Forelimb muscle (tissue), 1 donor: ENCODE measurements around the gene TTYH3. TPM values are rescaled to one million over a fixed set of nuclear protein-coding genes. Genes with fewer than 3 reads are reported as not detected.
"Not testable (repeated sequence)": the region's sequence is repeated elsewhere in the genome, so short reads cannot be mapped to it uniquely, and the experiment has no call there.

Source experiments
- DNase-seq: peaks from one replicate; pipeline ENCODE4 v3.0.0-alpha.2; 2013; ENCODE audit warnings: low read depth
- polyA plus RNA-seq: library from polyadenylated mRNA; unstranded; fragments of 120-200 nt; gene quantifications from one replicate; pipeline ENCODE4 v1.2.1, GENCODE V29; 2013; ENCODE audit not compliant: insufficient read length

TTYH3 gene, protein sequence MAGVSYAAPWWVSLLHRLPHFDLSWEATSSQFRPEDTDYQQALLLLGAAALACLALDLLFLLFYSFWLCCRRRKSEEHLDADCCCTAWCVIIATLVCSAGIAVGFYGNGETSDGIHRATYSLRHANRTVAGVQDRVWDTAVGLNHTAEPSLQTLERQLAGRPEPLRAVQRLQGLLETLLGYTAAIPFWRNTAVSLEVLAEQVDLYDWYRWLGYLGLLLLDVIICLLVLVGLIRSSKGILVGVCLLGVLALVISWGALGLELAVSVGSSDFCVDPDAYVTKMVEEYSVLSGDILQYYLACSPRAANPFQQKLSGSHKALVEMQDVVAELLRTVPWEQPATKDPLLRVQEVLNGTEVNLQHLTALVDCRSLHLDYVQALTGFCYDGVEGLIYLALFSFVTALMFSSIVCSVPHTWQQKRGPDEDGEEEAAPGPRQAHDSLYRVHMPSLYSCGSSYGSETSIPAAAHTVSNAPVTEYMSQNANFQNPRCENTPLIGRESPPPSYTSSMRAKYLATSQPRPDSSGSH
- polyA plus RNA-seq = 71.4 TPM

DNA sequence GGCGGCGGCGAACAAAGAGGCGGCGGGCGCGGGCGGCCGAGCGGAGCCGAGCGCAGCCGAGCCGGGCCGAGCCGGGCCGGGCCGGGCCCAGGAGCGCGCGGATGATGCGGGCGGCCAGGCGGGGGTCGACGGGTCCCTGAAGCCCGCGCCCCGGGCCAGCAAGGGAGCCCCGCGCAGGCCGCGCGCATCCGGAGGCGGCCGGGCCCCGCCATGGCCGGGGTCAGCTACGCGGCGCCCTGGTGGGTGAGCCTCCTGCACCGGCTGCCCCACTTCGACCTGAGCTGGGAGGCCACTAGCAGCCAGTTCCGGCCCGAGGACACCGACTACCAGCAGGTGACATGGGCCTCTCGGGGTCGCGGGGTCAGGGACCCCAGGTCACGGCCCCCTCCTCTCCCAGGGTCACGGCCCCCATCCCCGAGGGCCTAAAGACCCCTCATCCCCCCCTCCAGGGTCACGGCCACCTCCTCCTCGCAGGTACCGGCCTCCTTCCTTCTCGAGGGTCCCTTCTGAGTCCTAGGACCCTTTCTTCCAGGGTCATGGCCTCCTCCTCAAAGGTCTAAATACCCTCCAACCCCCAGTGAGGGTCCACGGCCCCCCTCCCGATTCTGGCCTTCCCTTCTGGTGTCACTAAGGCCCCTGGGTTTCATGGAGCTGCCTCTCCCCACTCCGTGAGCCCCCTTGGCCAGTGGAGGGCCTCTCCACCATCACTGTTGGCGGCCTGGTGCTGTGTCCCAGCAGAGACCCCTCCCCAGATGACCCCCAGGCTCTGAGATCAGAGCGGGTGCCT is at the start of gene TTYH3:
TTYH3 (plus strand) TSS at position 41 of the 787 bp plus-strand sequence; CDS start at position 211, 170 bp downstream.
- no peak for DNase-seq

DNA sequence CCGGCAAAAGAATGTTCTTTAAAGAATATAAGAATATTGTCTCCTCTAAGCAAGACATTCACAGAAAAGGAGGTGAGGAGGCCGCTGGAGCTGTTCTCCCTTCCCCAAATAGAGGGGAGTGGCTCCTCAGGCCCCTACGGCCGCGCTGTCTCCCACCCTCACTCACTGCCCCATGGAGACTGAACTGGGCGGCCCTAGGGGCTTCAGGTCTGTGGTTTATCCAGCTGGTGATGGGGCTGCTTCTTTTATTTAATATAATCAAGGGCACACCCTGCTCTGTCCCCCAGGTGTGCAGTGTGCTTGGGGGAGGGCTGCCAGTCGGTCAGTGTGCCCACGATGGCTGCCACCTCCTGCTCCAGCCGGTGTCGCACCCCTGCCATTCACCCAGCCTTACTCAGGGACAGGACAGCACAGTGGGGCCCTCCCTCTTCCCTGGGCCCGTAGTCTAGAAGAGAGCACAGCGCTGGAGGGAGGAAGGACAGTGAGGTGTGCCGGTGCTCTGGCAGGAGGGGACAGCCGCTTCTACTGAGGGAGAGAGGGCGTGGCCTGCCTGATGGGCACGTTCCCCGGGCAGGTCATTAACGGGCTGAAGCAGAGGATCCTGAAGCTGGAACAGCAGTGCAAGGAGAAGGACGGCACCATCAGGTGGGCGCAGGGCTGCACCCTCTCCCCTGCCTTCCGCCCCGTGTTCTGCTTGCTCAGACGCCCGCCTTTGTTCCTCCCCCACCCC is 49.6 kb upstream of the TTYH3 start:
- DNase-seq = no peak

DNA sequence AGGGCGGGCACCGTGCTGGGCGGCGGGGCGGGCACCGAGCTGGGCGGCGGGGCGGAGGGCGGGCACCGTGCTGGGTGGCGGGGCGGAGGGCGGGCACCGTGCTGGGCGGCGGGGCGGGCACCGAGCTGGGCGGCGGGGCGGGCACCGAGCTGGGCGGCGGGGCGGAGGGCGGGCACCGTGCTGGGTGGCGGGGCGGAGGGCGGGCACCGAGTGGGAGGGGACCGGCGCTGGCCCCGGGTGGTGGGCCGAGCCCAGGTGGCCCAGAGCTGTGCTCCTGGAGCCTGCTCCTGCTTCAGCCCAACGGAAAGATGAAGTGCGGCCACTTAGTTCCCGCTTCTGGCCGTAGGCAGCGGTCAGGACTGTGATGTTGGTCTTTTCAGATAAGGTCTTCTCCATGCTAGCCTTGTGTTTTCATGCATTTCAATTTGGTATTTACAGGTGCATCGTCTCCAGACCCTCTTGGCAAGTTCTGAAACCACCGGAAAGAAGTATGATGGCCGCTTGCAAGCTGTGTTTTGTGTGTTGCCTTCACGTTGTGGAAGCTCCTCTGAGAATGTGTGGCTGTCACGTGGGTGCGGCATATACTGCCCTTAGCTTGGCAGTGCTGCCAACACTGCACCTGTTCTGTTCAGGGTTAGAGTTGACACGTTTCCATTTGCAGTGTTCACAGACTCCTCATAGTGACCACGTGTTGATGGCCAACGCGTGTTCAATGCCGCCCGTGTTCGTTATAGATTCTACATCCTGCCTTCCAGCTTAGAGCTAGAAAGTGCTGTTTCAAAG is 47.8 kb upstream of the TTYH3 start:
- no peak for DNase-seq

DNA sequence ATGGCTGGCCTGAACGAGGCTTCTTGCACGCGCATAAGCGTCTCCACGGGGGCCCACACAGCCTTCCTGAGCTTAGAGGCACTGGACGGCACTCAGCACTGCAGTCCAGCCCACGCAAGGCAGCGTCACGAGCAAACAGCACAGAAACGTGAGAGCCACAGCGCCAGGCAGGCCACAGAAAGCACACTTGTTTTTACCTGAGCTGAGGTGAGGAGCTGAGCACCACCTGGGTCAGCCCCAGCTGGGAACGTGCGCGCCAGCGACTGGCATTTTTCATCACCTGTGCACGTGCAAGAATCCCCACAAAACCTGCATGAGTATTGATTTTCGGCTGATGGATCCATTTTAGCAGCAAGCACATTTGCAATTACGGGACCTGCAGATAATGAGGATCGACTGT is 46.3 kb upstream of the TTYH3 start:
- DNase-seq = no peak

DNA sequence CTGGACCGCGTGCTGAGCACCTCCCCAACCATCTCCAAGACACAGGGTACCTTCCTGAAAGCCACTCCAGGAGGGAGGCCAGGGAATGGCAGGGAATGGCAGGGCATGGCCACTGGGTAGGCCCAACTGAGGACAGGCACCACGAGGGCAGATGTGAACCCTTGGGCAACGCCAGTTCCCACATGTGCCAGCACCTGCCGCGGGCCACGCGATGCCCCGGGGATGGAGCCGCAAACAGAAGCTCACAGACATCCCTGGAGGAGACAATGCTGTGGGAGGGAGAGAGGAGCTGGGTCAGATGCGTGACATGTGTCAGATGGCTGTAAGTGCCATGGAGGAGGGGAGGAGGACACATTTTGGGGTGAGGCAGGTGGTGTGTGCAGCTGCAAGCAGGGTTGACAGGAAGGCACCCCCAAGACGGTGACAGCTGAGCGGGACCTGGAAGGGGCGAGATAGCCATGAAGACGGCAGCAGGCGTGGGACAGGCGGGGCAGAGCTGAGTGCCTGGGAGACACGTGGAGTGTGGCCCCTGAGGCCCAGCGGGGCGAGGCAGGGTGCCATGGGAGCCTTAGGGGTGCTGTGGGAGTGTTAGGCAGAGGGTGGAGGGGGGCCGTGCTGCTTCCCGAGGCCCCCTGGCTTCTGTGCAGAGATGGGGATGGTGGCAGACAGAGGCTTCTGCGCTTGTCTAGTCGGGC is 45.3 kb upstream of the TTYH3 start:
- no peak for DNase-seq

DNA sequence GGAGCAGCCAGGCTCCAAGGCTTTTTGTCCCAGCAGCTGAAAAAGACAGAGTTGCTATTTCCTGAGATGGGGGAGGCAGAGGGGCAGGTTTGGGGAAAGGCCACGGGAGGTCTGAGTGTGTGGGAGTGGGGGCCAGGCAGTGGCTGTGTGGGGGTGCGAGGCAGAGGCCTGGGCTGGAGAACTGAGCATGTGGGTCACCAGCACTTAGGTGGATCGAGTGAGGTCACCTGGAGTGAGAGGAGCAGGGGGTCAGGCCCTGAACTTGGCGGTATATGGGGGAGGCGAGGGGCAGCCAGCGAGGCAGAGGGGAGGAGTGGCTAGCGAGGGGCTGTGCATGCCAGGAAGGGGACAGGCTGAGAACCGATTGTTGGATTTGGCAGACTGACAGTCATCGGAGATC is 44.7 kb upstream of the TTYH3 start:
- no peak for DNase-seq

DNA sequence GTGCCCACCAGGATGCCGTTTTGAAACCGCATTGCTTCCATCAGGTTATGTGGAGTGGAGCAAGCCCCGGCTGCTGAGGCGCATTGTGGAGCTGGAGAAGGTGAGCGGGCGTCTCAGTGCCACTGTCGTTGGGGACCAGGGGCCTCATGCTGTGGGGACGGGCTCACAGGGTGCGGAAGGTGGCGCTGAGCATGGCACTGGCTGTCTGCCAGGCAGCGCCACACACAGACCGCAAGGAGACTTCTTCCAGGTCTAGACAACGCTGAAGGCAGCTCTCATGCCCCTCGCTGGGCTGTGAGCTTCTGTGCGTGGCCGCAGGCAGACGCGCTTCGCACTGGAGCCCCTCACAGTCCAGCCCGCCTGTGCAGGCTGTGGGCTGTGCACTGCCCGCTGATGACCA is 44.0 kb upstream of the TTYH3 start:
- no peak for DNase-seq

DNA sequence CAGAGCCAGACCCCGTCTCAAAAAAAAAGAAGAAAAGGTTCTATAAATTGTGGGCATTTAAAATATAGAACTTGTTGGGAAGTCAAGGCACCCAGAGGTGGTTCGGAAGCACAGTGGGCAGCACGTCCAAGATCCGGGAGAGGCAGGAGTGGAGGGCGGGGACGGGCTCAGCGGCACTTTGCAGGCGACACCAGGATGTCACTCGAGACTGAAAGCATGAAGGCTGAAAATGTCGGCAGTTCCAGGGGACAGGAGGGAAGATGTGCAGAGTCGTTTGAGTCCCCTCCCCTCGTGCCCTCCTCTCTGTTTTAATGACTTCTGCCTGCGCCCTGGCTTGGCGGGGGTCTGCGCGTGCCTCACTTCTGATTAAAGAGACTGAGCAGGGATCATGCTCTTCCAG is 42.4 kb upstream of the TTYH3 start:
- DNase-seq = no peak

DNA sequence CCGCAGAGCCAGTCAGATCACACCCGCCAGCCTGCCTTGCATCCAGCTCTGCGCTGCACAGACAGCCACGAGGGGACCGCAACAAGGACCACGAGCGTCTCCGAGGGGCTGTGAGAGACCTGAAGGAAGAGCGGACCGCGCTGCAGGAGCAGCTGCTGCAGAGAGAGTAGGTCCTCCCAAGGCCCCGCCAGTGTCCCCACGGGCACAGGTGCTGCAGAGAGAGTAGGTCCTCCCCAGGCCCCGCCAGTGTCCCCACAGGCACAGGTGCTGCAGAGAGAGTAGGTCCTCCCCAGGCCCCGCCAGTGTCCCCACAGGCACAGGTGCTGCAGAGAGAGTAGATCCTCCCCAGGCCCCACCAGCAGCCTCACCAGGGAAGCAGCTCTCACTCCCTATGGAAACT is 41.8 kb upstream of the TTYH3 start:
- not testable (repeated sequence) for DNase-seq

DNA sequence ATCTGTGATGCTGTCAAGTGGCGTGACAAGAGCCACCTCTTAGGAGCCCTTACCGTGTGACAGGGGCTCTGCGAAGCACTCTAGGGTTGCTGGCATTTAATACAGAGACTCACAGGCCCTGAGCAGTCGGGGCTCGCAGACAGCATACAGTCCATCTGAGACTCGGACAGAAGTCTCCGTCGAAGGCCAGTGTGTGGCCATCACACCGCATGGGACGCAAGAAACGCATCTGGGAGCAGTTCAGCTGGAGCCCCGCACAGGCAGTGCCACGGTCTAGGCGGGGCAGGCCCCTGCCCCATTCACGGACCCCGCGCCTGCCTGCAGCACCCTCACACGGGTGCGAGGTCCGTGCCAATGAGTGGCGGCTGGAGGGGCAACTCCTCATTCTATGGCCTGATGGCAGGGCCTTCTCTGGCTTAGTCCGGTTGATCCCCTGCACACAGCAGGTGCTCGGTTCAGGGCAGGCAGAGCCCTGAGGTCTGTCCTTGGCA is 39.4 kb upstream of the TTYH3 start:
- DNase-seq = no peak

DNA sequence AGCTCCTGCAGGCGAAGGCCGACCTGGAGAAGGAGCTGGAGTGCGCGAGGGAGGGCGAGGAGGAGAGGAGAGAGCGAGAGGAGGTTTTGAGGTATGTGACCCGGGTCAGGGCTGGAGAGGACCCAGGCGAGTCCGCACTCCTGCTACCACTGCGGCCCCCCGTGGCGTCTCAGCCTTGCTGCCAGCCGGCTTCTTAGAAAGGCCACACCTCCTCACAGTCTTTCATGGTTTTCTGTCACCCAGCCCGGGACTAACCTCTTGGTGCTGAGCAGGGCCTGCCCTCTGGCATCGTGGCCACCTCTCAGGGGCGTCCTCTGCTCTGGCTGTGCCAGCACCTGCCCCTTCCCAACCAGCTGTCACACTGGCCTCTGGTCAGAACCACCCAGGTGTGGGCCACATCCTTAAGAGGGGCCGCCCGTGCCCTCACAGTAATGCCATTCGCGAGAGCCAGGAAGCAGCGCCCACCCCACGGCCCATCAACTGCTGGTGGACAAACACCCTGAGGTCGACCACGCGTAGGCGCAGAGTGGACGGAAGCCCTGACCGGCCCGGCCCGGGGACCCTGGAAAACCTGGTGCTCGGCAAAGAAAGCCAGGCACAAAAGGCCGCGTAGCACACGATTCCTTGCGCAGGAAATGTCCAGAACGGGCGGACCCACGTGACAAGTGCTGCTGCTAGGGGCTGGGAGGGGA is 38.6 kb upstream of the TTYH3 start:
- no peak for DNase-seq

DNA sequence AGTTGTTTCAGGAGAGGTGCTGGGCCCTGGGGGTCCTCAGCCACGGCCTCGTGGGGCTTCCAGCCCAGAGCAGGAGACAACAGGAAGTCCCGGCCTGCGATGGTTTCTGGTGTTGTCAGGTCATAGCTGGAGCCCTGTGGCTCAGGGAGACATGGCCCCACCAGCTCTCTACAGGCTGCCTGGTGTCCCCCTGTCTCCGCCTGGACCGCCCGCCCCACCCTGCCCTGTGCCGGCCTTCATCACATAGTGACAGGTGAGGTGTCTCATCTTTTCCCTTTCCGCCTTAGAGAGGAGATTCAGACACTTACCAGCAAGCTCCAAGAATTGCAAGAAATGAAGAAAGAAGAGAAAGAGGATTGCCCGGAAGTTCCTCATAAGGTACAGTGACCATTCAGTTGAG is 37.2 kb upstream of the TTYH3 start:
- DNase-seq = no peak

DNA sequence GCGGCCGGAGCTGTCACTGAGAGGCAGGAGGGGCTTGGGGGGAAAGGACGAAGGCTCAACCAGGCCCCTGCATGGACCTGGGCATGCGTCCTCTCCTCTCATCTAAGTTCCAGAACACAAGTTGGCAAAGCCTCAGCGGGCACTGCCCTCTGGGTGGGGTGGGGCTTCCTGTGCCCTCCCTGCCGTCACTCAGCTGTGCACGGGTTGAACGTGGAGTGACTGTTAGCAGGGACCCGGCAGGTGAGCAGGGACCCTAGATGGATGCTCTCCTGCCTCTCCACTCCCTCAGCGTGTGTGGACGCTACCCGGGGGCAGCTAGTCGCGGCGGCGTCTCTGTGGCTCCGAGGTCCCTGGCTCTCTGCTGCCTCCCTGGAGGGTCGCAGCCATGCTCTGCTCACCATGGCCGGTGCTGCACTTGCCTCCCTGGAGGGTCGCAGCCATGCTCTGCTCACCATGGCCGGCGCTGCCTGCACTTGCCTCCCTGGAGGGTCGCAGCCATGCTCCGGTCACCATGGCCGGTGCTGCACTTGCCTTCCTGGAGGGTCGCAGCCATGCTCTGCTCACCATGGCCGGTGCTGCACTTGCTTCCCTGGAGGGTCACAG is 36.4 kb upstream of the TTYH3 start:
- no peak for DNase-seq

DNA sequence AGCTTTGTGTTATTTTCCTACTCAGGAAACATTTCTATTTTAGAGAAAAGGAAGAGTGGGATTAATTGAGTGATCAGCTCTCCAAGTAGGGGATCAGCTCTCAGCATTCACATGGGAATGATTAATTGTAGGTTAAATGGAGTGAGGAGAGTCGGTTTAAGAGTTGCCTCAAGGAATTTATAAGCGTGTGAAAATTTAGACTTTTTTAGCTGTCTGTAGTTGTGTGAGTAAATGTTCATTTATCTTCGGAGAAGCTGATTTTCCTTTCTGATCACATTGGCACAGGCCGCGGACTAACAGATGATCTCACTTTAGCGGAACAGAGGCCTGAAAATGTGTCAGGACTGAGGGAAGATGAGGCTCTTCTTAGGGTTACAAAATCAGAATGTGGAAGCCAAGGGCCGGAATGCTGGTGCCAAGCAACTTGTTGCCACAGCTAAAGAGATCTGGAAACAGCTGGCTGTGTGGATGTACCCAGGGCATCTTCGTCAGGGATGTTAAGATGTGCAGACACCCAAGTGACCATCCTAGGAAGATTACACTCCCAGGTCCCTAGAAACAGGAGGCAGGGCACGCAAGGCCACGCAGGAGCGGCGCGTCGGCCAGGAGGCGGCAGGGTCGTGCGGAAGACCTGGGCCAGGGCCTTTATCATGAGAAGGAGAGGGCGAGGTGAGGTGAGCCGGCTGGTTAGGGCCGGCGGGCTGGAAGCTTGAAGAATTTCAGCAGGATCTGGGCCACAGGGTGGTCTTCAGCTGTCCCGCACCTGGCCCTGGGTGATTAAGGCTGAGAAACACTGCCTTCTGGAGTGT is 35.1 kb upstream of the TTYH3 start:
- no peak for DNase-seq

DNA sequence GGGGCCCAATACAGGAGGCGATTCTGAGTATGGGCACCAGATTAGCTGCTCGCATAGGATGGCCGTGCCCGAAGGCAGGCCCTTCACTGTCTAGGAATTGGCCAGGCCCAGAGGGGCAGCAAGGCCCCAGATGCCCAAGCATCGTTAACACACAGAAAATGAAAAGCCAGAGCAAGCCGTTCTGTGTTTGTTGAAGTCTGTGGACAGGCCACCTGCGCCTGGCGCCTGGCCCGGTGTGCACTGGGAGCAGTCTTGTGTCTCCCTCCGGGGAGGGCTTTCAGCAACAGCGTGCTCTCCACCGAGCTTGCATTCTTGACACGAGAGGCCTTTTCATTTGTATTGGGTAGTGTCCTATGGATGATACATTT is 34.5 kb upstream of the TTYH3 start:
- DNase-seq = no peak

DNA sequence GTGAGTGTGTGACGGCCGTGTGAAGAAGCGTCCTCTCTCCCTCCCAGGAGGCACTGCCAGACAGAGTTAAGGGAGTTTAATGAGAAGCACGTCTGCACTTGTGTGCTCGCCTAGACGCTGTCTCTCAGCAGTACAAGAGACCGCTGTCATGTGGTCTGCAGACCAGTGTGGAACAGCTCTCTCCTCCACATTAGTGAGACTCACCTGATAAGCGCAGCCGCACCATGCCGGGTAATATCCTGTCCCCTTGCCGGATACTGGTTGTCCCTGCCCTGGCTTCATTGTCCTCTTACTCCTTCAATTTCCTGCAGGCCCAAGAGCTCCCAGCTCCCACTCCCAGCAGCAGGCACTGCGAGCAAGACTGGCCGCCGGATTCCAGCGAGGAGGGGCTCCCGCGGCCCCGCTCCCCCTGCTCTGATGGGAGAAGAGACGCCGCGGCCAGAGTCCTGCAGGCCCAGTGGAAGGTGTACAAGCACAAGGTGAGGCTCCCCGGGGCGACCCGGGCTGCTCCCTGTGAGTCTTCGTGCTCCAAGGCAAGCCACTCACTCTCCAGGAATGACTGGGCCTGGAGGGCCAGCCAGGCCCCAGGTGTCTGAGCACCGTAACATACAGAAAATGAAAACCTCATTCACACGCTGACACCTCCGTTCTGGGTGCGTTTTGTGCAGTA is 33.5 kb upstream of the TTYH3 start:
- no peak for DNase-seq

DNA sequence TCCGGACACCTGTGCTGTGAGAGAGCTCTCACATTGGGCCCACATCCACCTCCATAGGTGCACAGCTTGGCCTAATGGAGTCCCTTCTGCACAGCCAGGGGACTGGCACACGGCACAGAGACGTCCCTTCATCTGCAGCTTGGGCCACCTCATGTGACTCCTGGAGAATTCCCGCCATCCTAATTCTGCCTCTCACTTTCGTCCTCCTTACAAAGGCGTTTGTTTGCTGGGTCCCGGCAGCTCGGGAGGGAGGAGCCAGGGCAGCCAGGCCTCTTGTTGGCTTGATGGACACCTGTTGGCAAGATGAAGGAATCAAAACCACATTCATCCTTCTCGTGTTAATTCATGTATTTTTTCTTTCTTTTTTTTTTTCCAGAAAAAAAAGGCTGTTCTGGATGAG is 30.7 kb upstream of the TTYH3 start:
- no peak for DNase-seq

DNA sequence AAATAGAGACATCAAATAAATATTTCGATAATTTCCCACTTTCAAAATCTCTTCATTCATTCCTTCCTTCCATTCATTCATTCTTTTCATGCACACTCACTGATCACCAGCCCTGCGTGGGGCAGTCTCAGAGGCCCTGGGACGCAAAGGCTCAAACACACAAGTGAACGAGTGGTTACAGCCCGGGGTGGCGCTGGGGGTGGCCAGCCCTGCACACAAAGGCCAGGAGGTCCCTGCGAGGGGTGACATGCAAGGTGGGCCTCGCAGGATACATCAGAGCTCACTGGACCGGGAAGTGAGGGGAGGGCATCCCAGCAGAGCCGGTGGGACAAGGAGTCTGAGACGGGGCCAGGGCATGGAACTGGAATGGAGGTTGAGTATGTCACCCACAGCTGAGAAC is 29.9 kb upstream of the TTYH3 start:
- DNase-seq = no peak
